HepG2 (cell line): Measurements from ENCODE around the gene CCK.

Experiments used
- ADNP ChIP-seq: sonication (generic); formaldehyde crosslinking; IDR thresholded peaks from 2 replicates; pipeline ENCODE4 v1.4.0; 2020; ENCODE audit warnings: missing genetic modification reagents
- BHLHE40 ChIP-seq: IDR thresholded peaks from 2 replicates; pipeline ENCODE4 v1.6.1; 2011; ENCODE audit warnings: low read length, improper control_type of control experiment
- CTCF ChIP-seq: sonication (generic); formaldehyde crosslinking; IDR thresholded peaks from 2 replicates; pipeline ENCODE4 v1.5.0; 2020; ENCODE audit warnings: mild to moderate bottlenecking, missing genetic modification reagents, moderate library complexity
- EP300 ChIP-seq, 3 experiments: sonication (generic) in 1 of 3; formaldehyde crosslinking in 1 of 3; IDR thresholded peaks; 2 replicates each; pipeline versions ENCODE4 v1.5.1 to v1.6.1; 2011 to 2020; ENCODE audit warnings: low read depth in 2 of 3, low read length in 2 of 3, borderline replicate concordance in 1 of 3, improper control_type of control experiment in 1 of 3, mild to moderate bottlenecking in 1 of 3, missing genetic modification reagents in 1 of 3, moderate library complexity in 1 of 3
- HOXA7 ChIP-seq: sonication (generic); formaldehyde crosslinking; IDR thresholded peaks from 2 replicates; pipeline ENCODE4 v1.8.1; 2022; ENCODE audit warnings: mild to moderate bottlenecking, missing genetic modification reagents, moderate library complexity
- MAX ChIP-seq: IDR thresholded peaks from 2 replicates; pipeline ENCODE4 v1.6.1; 2012; ENCODE audit warnings: inconsistent platforms
- MXD4 ChIP-seq: IDR thresholded peaks from 2 replicates; pipeline ENCODE4 v1.6.1; 2016; ENCODE audit warnings: mild to moderate bottlenecking, missing biosample characterization, missing genetic modification reagents
- POLR2A ChIP-seq, 2 experiments: IDR thresholded peaks; 2 replicates each; pipeline ENCODE4 v1.6.1; 2011; ENCODE audit warnings: low read depth in 2 of 2, low read length in 2 of 2, mild to moderate bottlenecking in 1 of 2, moderate library complexity in 1 of 2; ENCODE audit not compliant: insufficient read depth in 1 of 2
- POLR2AphosphoS5 ChIP-seq: IDR thresholded peaks from 2 replicates; pipeline ENCODE4 v1.6.1; 2012; ENCODE audit warnings: low read depth, low read length
- RXRA ChIP-seq: sonication (generic); formaldehyde crosslinking; IDR thresholded peaks from 2 replicates; pipeline ENCODE4 v1.5.1; 2020; ENCODE audit warnings: missing genetic modification reagents
- YY1 ChIP-seq: IDR thresholded peaks from 2 replicates; pipeline ENCODE4 v1.6.1; 2011; ENCODE audit warnings: low read length, low read depth, moderate library complexity, mild to moderate bottlenecking; ENCODE audit not compliant: insufficient read depth, insufficient replicate concordance
- ZSCAN9 ChIP-seq: IDR thresholded peaks from 2 replicates; pipeline ENCODE4 v1.6.1; 2016; ENCODE audit warnings: borderline replicate concordance

GRCh38 chr3:42229942-42230688 lies 35.9 kb downstream of the CCK start:
- TF ChIP-seq POLR2A (IDR thresholded peaks at IDR 0.05; ENCODE audit: insufficient read depth in 1 of 2, low read depth in 2 of 2, low read length in 2 of 2) (no peak), BHLHE40 (no peak), CTCF (peak; percentile 69), POLR2AphosphoS5 (no peak), ZSCAN9 (no peak), HOXA7 (CRISPR knock-in tag) (no peak), RXRA (no peak), YY1 (no peak), MAX (no peak), MXD4 (CRISPR knock-in tag) (no peak), ADNP (CRISPR knock-in tag) (no peak), EP300 (IDR thresholded peaks at IDR 0.05; ENCODE audit: low read depth in 2 of 2, low read length in 2 of 2) (no peak), EP300 (CRISPR knock-in tag; IDR thresholded peaks at IDR 0.05; ENCODE audit: borderline replicate concordance) (no peak)
